HEK293 (cell line): Measurements from ENCODE around the gene TCEA3.

Source experiments
- ATF2 ChIP-seq: fragments of 450-650 bp; formaldehyde crosslinking; IDR thresholded peaks from 2 replicates; pipeline ENCODE4 v1.5.1; 2016; ENCODE audit warnings: missing biosample characterization, missing genetic modification characterization, low read depth
- CTCF ChIP-seq: fragments of 450-650 bp; formaldehyde crosslinking; IDR thresholded peaks from 2 replicates; pipeline ENCODE4 v1.5.1; 2016; ENCODE audit warnings: missing biosample characterization, missing genetic modification characterization
- ZBTB20 ChIP-seq: fragments of 450-650 bp; formaldehyde crosslinking; IDR thresholded peaks from 2 replicates; pipeline ENCODE4 v1.5.1; 2016; ENCODE audit warnings: missing biosample characterization, missing genetic modification characterization
- ZBTB49 ChIP-seq: fragments of 450-650 bp; formaldehyde crosslinking; IDR thresholded peaks from 2 replicates; pipeline ENCODE4 v1.5.1; 2016; ENCODE audit warnings: missing biosample characterization, missing genetic modification characterization, low read depth
- ZNF324 ChIP-seq: fragments of 450-650 bp; formaldehyde crosslinking; IDR thresholded peaks from 2 replicates; pipeline ENCODE4 v1.5.1; 2016; ENCODE audit warnings: missing biosample characterization, missing genetic modification characterization

- TF ChIP-seq ZBTB49 (no peak), ATF2 (no peak), ZBTB20 (tag by site-specific recombination) (no peak), CTCF (tag by site-specific recombination) (no peak), ZNF324 (tag by site-specific recombination) (no peak)
Observed at GRCh38 chr1:23385119-23385621, 39.4 kb downstream of the TCEA3 start.
